Fibroblast of skin of back (primary cell): Measurements from ENCODE around the gene DCLK2.

ENCODE experiments used
- DNase-seq: peaks from one replicate; pipeline ENCODE4 v3.0.0-alpha.2; 2013

Gene DCLK2

DNA sequence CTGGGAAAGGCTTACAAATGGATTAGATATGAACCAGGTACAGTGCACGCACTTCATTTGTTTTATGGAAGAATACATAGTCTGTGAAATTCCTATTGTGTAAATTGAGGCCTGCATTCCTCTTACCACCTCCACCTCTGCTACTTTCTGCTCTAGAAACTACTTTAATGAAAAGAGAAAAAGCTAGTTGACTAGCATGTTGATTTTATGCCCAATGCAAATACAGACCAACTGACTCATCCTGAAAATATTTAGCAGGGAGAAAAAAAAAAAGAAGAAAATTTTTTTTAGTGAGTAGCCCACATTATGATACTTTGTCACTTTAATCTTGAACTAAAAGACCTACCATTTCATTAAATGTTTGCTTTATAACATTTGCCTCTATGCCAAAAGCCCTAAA lies 41.2 kb downstream of the DCLK2 start:
- DNase-seq: peak; percentile 78

DNA sequence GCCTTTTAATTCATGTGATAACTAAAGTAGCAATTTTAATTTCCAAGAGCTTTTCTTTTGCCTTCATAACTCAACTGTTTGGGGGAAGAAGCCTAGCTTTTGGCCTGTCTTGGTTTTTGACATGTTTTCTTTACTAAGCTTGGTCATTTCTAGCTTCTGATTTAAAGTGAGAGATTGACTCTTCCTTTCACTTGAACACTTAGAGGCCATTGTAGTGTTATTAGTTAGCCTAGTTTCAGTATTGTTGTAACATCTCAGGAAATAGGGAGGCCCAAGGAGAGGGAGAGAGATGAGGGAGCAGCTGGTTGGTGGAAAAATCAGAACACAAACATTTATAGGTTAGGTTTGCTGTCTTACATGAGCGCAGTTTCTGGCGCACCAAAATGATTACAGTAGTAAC lies 44.8 kb downstream of the DCLK2 start:
- DNase-seq: no peak

GRCh38 chr4:150123796-150124677 lies 45.8 kb downstream of the DCLK2 start:
- no peak for DNase-seq

GRCh38 chr4:150126201-150126863 lies 48.1 kb downstream of the DCLK2 start:
- peak; percentile 62 for DNase-seq

GRCh38 chr4:150126864-150127203 lies 48.6 kb downstream of the DCLK2 start:
- DNase-seq: peak; percentile 76

GRCh38 chr4:150127757-150128156 lies 49.5 kb downstream of the DCLK2 start:
- DNase-seq: peak; percentile 68

- DNase-seq: peak; percentile 63
Observed at GRCh38 chr4:150130933-150131332, 52.7 kb downstream of the DCLK2 start.

DNA sequence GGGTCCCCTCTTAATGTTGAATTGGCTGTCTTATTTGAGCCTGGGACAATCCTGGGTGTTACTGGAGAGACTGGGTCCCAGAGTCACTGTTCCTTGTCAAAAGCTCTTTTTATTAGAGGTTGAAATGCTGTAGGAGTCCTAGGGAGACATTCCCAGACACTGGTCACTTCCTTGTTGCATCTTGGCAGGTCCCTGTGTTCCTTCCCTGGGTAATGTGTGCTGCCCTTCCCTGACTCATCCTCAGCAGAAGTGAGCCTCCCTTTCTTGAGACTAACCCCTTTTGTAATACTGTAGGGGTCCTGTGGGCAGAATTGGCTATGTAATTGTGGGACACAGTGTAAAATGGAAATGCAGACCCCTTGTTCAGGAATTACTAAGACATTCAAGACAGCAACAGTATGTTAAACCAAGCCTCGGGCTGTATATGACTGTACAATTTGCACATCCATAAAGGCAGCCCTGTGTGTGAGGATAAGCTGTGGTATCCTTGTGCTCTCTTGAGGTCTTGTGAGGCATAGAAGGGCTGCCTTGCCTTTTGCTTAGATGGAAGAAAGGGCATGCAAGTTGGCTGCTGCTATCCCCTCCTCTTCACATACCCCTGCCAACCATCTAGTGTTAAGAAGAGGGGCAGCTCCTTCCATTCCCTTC lies 53.5 kb downstream of the DCLK2 start:
- no peak for DNase-seq

GRCh38 chr4:150133605-150134004 lies 55.4 kb downstream of the DCLK2 start:
- DNase-seq: no peak

- no peak for DNase-seq
Observed at GRCh38 chr4:150135134-150135772, 57.0 kb downstream of the DCLK2 start.

GRCh38 chr4:150136036-150136435 lies 57.8 kb downstream of the DCLK2 start:
- peak; percentile 82 for DNase-seq

DNA sequence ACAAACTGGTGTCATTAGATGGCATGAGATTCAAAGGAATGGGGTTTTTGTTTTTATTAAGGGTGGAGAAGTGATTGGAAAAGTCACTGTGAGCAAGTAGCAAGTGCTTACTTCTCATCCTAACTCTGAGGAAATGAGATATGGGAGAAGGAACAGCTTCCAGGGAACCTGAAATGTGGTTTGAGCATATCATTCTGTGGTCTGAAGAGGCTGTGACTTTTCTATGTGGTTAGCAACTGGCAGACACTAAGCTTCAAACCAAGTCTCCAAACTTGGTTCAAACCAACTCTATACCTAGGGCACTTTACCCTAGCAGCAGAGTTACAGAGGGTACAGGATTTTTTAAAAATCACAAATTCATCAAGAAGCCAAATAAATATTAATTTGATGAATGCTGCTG lies 58.2 kb downstream of the DCLK2 start:
- DNase-seq: peak; percentile 60

- DNase-seq: no peak
Observed at GRCh38 chr4:150139297-150139865, 61.1 kb downstream of the DCLK2 start.

GRCh38 chr4:150140774-150141400 lies 62.6 kb downstream of the DCLK2 start:
- DNase-seq: peak; percentile 82

DNA sequence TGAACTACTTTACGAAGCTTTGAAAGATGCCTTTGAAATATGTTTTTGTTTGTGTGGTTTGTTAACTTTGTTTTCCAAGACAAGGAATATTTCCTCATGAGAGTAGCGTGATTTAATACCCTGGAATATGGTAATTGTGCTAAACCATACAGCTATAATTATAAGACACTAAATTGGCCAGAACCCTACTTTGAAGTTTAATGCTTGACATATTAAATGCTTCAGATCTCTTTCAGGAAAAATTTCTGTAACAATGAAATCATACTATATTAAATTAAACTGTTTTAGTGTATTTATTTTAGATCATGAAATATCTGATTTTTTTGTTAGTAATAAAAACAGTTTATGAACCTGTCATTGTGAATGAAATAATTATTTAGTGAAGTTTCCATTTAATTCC lies 63.5 kb downstream of the DCLK2 start:
- no peak for DNase-seq

DNA sequence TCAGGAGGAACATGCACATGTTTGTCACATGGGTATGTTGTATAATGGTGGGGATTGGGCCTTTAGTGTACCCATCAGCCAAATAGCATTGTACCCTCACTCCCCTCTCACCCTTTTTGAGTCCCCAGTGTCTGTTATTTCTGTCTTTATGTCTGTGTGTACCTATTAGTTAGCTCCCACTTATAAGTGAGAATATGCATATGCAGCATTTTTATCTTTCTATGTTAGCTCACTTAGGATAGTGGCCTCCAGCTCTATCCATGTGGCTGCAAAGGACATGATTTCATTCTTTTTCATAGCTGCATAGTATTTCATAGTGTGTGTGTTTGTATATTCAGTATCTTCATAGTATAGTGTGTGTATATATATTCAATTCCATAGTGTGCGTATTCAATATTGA lies 64.6 kb downstream of the DCLK2 start:
- no peak for DNase-seq

- DNase-seq: no peak
Observed at GRCh38 chr4:150145090-150145945, 67.1 kb downstream of the DCLK2 start.

GRCh38 chr4:150145946-150146340 lies 67.7 kb downstream of the DCLK2 start:
- DNase-seq: no peak

- no peak for DNase-seq
Observed at GRCh38 chr4:150149381-150149780, 71.1 kb downstream of the DCLK2 start.

DNA sequence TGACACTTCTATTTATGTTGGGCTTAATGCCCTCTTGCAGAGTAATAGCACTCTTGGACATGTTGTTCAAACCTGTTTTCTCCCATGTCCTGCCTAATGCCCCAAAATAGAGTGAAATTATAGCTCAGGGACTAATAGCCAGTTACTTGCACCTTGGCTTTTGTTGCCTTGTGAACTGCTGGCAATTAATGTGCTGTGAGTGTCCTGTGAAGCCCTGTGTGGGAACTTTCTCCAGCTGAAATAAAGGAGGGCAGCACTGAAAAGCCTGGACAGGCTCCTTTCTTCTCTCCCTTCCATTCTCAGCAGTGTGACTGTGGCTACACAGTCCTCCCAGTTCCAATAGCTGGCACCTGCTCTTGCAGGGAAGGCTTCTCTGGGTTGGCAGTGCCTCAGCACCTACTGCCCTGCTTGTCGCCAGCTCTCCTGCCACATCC lies 72.4 kb downstream of the DCLK2 start:
- DNase-seq: no peak

GRCh38 chr4:150152766-150153165 lies 74.5 kb downstream of the DCLK2 start:
- DNase-seq: peak; percentile 28
